ENCODE results near the gene HOXA7.

HOXA7 gene

GRCh38 chr7:27198138-27198841 lies 41.8 kb upstream of the HOXA7 start:
- no peak for TF ChIP-seq CTCF (IDR thresholded peaks at IDR 0.05; ENCODE audit: low read depth, low read length)
- no peak overlapping the region for H3K4me3 ChIP-seq (ENCODE audit: low read depth, low read length)

- no peak for TF ChIP-seq CTCF (IDR thresholded peaks at IDR 0.05; ENCODE audit: low read depth, low read length)
- H3K4me3 ChIP-seq (ENCODE audit: low read depth, low read length), result no peak overlapping the region
Observed at GRCh38 chr7:27197137-27198042, 40.9 kb upstream of the HOXA7 start.

GRCh38 chr7:27196287-27196767 lies 39.9 kb upstream of the HOXA7 start:
- no peak overlapping the region for H3K4me3 ChIP-seq (ENCODE audit: low read depth, low read length)
- TF ChIP-seq CTCF (IDR thresholded peaks at IDR 0.05; ENCODE audit: low read depth, low read length), result peak; percentile 67

GRCh38 chr7:27194686-27195379 lies 38.4 kb upstream of the HOXA7 start:
- H3K4me3 ChIP-seq (ENCODE audit: low read depth, low read length), result no peak overlapping the region
- no peak for TF ChIP-seq CTCF (IDR thresholded peaks at IDR 0.05; ENCODE audit: low read depth, low read length)

- TF ChIP-seq CTCF (IDR thresholded peaks at IDR 0.05; ENCODE audit: low read depth, low read length), result no peak
- H3K4me3 ChIP-seq (ENCODE audit: low read depth, low read length), result no peak overlapping the region
Observed at GRCh38 chr7:27194002-27194352, 37.5 kb upstream of the HOXA7 start.

- no peak for TF ChIP-seq CTCF (IDR thresholded peaks at IDR 0.05; ENCODE audit: low read depth, low read length)
Observed at GRCh38 chr7:27193335-27194001, 37.0 kb upstream of the HOXA7 start.

More at GRCh38 chr7:27193335-27194001, 37.0 kb upstream of the HOXA7 start:
- no peak overlapping the region for H3K4me3 ChIP-seq (ENCODE audit: low read depth, low read length)

All from WI38 (cell line).